Measurements from ENCODE around the gene WNK2.
A peak's percentile ranks its signal among the peaks of the same experiment; 100 is the strongest.

The WNK2 gene

DNA sequence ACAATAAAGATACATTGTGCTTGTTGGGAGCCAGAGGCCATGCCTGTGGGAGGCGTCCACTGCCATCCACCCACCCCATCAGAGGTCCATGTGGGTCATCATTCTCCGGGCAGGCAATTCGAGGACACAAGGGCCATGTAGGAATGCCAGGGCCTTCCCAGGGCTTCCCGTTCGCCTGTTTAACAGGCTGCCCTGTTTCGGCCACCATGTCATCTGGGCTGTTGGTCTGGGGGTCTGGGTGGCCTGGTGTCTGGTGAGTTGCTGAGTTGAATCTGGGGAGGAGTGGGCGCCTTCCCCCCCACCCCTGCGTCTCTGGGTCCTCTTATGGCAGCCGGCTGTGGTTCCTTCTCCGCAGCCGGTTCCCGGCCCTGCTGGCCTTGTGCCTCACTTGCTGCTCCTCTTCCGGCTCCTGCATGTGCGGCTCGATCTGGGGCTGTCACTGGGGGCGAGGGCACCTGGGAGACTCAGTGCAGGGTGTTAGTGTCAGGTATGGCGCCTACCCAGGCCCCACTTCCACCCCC is 117.4 kb downstream of the WNK2 start:
- Histone ChIP-seq H3K27me3 (no peaks in the 10 kb centered on the region), H3K4me2 (no peak overlapping the region), H3K4me3 (no peak overlapping the region), H4K20me1 (no peaks in the 10 kb centered on the region), H3K27ac (no peak overlapping the region), H3K9ac (no peak overlapping the region), H3K9me3 (no peaks in the 10 kb centered on the region), H3K36me3 (no peaks in the 10 kb centered on the region), H3K4me1 (peaks cover 58% of the 10 kb centered on the region)
- TF ChIP-seq Cebpa-rat (IDR thresholded peaks at IDR 0.05) = no peak

- H3K9me3 ChIP-seq = no peaks in the 10 kb centered on the region
- no peaks in the 10 kb centered on the region for H3K27me3 ChIP-seq
- H3K4me3 ChIP-seq = no peak overlapping the region
- peaks cover 60% of the 10 kb centered on the region for H3K4me1 ChIP-seq
- no peaks in the 10 kb centered on the region for H4K20me1 ChIP-seq
- H3K4me2 ChIP-seq = peak overlapping the region; percentile 33
- no peaks in the 10 kb centered on the region for H3K36me3 ChIP-seq
- TF ChIP-seq Cebpa-rat (IDR thresholded peaks at IDR 0.05) = no peak
- no peak overlapping the region for H3K9ac ChIP-seq
- peak overlapping the region; percentile 49 for H3K27ac ChIP-seq
Observed at GRCh38 chr9:93301911-93302541, 118.1 kb downstream of the WNK2 start.

DNA sequence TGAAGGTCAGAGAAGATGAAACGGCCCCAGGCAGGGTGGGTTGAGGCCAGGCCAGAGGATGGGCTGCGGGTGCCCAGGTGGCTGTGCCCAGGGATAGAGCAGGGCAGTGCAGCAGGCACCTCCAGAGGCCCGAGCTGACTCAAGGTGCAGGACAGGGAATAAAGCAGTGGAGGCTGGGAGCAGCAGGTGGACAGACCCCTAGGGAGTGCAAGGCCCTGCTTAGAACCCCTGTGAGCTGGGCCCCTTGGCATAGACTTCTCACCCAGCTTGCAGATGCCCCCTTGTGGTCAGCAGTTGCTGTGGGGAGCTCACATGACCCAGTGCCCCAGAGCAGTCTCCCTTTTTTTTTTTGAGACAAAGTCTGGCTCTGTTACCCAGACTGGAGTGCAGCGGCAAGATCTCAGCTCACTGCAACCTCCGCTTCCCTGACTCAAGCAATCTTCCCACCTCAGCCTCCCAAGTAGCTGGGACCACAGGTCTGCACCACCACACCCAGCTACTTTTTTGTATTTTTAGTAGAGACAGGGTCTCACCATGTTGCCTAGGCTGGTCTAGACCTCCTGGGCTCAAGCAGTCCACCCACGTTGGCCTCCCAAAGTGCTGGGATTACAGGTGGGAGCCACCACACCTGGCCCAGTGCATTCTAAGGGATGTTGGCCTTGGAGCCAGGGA is 118.8 kb downstream of the WNK2 start:
- no peaks in the 10 kb centered on the region for H3K27me3 ChIP-seq
- H3K27ac ChIP-seq = peak overlapping the region; percentile 49; the same call in 1 of the 2 replicates
- H4K20me1 ChIP-seq = no peaks in the 10 kb centered on the region
- H3K4me1 ChIP-seq = peaks cover 53% of the 10 kb centered on the region
- no peak for TF ChIP-seq Cebpa-rat (IDR thresholded peaks at IDR 0.05)
- H3K9ac ChIP-seq = no peak overlapping the region
- no peak overlapping the region for H3K4me3 ChIP-seq
- H3K4me2 ChIP-seq = peak overlapping the region; percentile 33
- peaks cover 4% of the 10 kb centered on the region; the same call in 1 of the 2 replicates for H3K36me3 ChIP-seq
- no peaks in the 10 kb centered on the region for H3K9me3 ChIP-seq

GRCh38 chr9:93303258-93303771 is 119.4 kb downstream of the WNK2 start:
- Histone ChIP-seq H3K27ac (no peak overlapping the region), H3K4me1 (peaks cover 47% of the 10 kb centered on the region), H3K4me3 (no peak overlapping the region), H3K27me3 (no peaks in the 10 kb centered on the region), H3K9ac (no peak overlapping the region), H3K4me2 (no peak overlapping the region), H3K9me3 (no peaks in the 10 kb centered on the region), H4K20me1 (no peaks in the 10 kb centered on the region), H3K36me3 (peaks cover 7% of the 10 kb centered on the region; the same call in 1 of the 2 replicates)
- TF ChIP-seq Cebpa-rat (IDR thresholded peaks at IDR 0.05) = no peak

DNA sequence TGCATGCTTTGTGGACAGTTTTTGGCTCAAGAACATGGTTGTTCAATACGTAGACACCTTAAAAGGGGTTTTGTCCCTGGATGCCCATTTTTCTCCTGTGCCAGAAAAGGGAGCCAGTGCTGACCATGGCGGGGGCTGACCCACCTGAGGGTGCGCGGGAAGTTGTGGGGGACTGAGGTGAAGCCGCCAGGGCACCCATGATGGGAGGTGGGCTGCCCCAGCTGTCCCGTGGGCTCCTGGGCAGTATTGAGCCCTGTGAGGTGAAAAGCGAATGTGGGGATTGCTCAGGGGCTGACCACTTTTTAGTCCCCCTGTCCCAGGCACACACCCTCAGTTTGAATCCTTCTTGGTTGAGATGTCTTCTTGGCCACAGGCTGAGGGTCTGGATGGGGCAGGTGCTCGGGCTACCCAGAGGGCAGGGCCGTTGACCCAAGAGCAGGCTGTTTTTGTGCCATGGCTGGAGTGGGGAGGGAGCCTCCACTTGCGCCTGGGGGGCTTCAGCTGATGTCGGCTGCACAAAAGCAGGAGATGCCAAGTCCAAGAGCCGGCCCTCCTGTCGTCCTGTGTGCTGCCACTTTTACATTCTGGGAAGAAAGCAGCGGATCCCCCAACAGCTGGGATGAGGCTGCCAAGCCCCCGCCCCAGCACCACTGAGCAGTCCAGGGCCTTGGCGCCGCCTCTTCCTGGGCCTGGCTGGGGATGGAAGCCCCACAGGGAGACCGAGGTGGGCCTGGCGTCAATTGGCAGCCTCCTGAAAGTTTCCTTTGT is 120.1 kb downstream of the WNK2 start:
- TF ChIP-seq Cebpa-rat (IDR thresholded peaks at IDR 0.05) = no peak
- Histone ChIP-seq H3K27ac (no peak overlapping the region), H3K4me2 (no peak overlapping the region), H3K9me3 (no peaks in the 10 kb centered on the region), H3K4me1 (peaks cover 41% of the 10 kb centered on the region), H3K27me3 (no peaks in the 10 kb centered on the region), H3K4me3 (no peak overlapping the region), H3K9ac (no peak overlapping the region), H3K36me3 (peaks cover 13% of the 10 kb centered on the region; the same call in 1 of the 2 replicates), H4K20me1 (no peaks in the 10 kb centered on the region)

DNA sequence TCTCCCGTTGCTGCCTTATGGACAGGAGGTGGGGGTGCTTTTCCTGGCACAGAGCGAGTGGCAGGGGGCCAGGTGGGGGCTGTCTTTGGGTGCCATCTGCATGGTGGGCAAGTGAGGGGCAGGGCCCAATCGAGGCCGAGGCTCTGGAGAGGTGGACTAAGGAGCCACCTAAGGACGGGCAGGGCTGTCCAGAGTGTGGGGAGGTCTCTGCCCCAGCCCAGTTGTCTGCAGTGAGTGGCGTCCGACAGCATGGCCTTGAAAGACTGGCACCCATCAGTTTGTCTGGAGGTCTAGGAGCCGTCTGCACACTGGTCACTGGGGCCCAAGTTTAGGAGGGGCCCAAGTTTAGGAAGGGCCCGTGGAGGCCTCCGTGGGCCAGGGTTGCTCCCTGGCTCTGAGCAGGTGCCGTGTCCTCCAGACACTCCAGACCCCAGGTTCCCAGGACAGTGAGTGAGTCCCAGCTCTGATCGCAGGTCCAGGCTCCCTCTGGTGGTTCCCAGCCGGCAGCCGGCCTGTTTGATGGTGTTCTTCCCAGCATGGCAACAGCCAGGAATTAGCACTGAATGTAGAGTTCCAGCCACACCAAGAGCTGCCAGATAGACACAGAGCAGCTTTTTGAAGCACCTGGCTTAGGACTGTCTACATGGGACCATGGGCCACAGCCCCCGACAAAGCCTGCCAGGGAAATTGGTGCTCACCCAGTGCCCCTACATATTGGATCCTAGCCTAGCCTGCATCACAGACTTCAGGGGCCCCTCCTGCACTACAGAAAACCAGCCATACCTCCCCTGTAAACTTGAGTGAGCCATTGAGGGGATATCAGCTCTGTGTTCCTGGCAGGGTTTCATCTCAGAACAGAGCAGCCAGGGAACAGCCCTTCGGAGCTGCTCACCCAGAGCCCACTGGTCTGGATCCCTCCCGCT is 120.9 kb downstream of the WNK2 start:
- no peak for TF ChIP-seq Cebpa-rat (IDR thresholded peaks at IDR 0.05)

GRCh38 chr9:93305497-93306020 is 121.6 kb downstream of the WNK2 start:
- Histone ChIP-seq H3K9me3 (no peaks in the 10 kb centered on the region), H3K4me1 (peaks cover 41% of the 10 kb centered on the region), H3K4me2 (no peak overlapping the region), H3K27me3 (no peaks in the 10 kb centered on the region), H4K20me1 (no peaks in the 10 kb centered on the region), H3K4me3 (no peak overlapping the region), H3K36me3 (peaks cover 16% of the 10 kb centered on the region; the same call in 1 of the 2 replicates), H3K27ac (no peak overlapping the region), H3K9ac (no peak overlapping the region; the same call in 1 of the 2 replicates)
- TF ChIP-seq Cebpa-rat (IDR thresholded peaks at IDR 0.05) = no peak

More for the DNA sequence above, 120.9 kb downstream of the WNK2 start:
- Histone ChIP-seq H3K4me1 (peaks cover 41% of the 10 kb centered on the region), H3K36me3 (peaks cover 13% of the 10 kb centered on the region; the same call in 1 of the 2 replicates), H3K4me3 (no peak overlapping the region), H3K27me3 (no peaks in the 10 kb centered on the region), H4K20me1 (no peaks in the 10 kb centered on the region), H3K27ac (no peak overlapping the region), H3K9ac (no peak overlapping the region), H3K4me2 (no peak overlapping the region), H3K9me3 (no peaks in the 10 kb centered on the region)

- H3K36me3 ChIP-seq = peaks cover 16% of the 10 kb centered on the region; the same call in 1 of the 2 replicates
- no peak overlapping the region; the same call in 1 of the 2 replicates for H3K9ac ChIP-seq
- no peak overlapping the region for H3K4me3 ChIP-seq
- no peak overlapping the region; the same call in 1 of the 2 replicates for H3K4me2 ChIP-seq
- TF ChIP-seq Cebpa-rat (IDR thresholded peaks at IDR 0.05) = no peak
- H3K27me3 ChIP-seq = no peaks in the 10 kb centered on the region
- no peaks in the 10 kb centered on the region for H3K9me3 ChIP-seq
- H4K20me1 ChIP-seq = no peaks in the 10 kb centered on the region
- H3K27ac ChIP-seq = no peak overlapping the region
- peaks cover 45% of the 10 kb centered on the region for H3K4me1 ChIP-seq
Observed at GRCh38 chr9:93306081-93306480, 122.1 kb downstream of the WNK2 start.
